K562 (cell line): ENCODE results near the gene ACTBL2.

ENCODE experiments used
- HDGF ChIP-seq: fragments of 450-650 bp; IDR thresholded peaks from 2 replicates; pipeline ENCODE4 v1.6.1; 2016
- JUND ChIP-seq, 2 experiments: IDR thresholded peaks; 2 replicates in 1 of 2; 3 replicates in 1 of 2; pipeline ENCODE4 v1.6.1; 2011; ENCODE audit warnings: borderline replicate concordance in 2 of 2, low read depth in 2 of 2, low read length in 2 of 2, improper control_type of control experiment in 1 of 2, missing biosample characterization in 1 of 2, missing genetic modification characterization in 1 of 2, missing genetic modification reagents in 1 of 2
- NFYB ChIP-seq: IDR thresholded peaks from 2 replicates; pipeline ENCODE4 v1.6.1; 2011; ENCODE audit warnings: mild to moderate bottlenecking, moderate library complexity; ENCODE audit not compliant: insufficient read length; ENCODE audit errors: extremely low read depth
- ZC3H11A ChIP-seq: IDR thresholded peaks from 2 replicates; pipeline ENCODE4 v1.6.1; 2012; ENCODE audit warnings: low read depth, low read length, improper control_type of control experiment
- TF ChIP-seq, protein P1 (sequence below): sonication (generic); formaldehyde crosslinking; IDR thresholded peaks from 2 replicates; pipeline ENCODE4 v1.8.1; 2023; ENCODE audit warnings: mild to moderate bottlenecking, missing genetic modification reagents

GRCh38 chr5:57509501-57510260, 27.1 kb upstream of the ACTBL2 start:
- TF ChIP-seq, protein P1, sequence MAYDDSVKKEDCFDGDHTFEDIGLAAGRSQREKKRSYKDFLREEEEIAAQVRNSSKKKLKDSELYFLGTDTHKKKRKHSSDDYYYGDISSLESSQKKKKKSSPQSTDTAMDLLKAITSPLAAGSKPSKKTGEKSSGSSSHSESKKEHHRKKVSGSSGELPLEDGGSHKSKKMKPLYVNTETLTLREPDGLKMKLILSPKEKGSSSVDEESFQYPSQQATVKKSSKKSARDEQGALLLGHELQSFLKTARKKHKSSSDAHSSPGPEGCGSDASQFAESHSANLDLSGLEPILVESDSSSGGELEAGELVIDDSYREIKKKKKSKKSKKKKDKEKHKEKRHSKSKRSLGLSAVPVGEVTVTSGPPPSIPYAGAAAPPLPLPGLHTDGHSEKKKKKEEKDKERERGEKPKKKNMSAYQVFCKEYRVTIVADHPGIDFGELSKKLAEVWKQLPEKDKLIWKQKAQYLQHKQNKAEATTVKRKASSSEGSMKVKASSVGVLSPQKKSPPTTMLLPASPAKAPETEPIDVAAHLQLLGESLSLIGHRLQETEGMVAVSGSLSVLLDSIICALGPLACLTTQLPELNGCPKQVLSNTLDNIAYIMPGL (CRISPR knock-in tag): no peak
- TF ChIP-seq ZC3H11A (no peak), NFYB (no peak), HDGF (no peak), JUND (IDR thresholded peaks at IDR 0.05; ENCODE audit: borderline replicate concordance, low read depth, low read length) (no peak), JUND (tag; IDR thresholded peaks at IDR 0.05; ENCODE audit: borderline replicate concordance, low read depth, low read length) (no peak)
